NB4 (cell line): ENCODE results near the gene ANKRD53.

Experiments
- CTCF ChIP-seq: IDR thresholded peaks from one replicate; pipeline ENCODE4 v1.5.1; 2012; ENCODE audit warnings: low read depth, low read length
- POLR2A ChIP-seq: IDR thresholded peaks from 2 replicates; pipeline ENCODE4 v1.6.1; 2011; ENCODE audit warnings: mild to moderate bottlenecking; ENCODE audit not compliant: insufficient read length; ENCODE audit errors: extremely low read depth
- TF ChIP-seq, protein P1 (sequence below): IDR thresholded peaks from 2 replicates; pipeline ENCODE4 v1.6.1; 2011; ENCODE audit warnings: low read depth, low read length

GRCh38 chr2:70967189-70967588, 11.2 kb upstream of the ANKRD53 start:
- no peak for TF ChIP-seq POLR2A
- TF ChIP-seq, protein P1, sequence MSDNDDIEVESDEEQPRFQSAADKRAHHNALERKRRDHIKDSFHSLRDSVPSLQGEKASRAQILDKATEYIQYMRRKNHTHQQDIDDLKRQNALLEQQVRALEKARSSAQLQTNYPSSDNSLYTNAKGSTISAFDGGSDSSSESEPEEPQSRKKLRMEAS: no peak
- no peak for TF ChIP-seq CTCF
